Stimulated activated naive CD8-positive, alpha-beta T cell treated with anti-CD3 and anti-CD28 coated beads, Interleukin-15, Interleukin-2, amounts not matched to agents 100 U/mL and 50 U/mL, for 24 hours (primary cell): ENCODE measurements around the gene URAD.
"Not testable (repeated sequence)": the region's sequence is repeated elsewhere in the genome, so short reads cannot be mapped to it uniquely, and the experiment has no call there.

Experiments used
- ATAC-seq: fragments of 150-1000 bp; cut with Tn5 transposase; one replicate; pipeline ENCODE4 v1.10.0; 2021
- DNase-seq: peaks from one replicate; pipeline ENCODE4 v3.0.0; 2021

The URAD gene, protein sequence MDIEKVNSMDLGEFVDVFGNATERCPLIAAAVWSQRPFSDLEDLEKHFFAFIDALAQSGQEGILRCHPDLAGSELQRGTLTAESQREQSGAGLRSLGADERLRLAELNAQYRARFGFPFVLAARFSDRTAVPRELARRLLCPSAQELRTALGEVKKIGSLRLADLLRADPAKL

GRCh38 chr13:27988520-27988919 is at the start of gene URAD:
Gene URAD, minus strand, starts transcription at chr13:27988693. Its CDS starts 56 bp downstream, at chr13:27988637.
- no peak for DNase-seq
- ATAC-seq, result no peak

- DNase-seq, result no peak
- peak; percentile 67 for ATAC-seq
These were observed 48.9 kb upstream of the URAD start for GRCh38 chr13:28037399-28037798.

GRCh38 chr13:28035146-28035782 is 46.8 kb upstream of the URAD start:
- DNase-seq, result no peak
- ATAC-seq, result no peak

DNA sequence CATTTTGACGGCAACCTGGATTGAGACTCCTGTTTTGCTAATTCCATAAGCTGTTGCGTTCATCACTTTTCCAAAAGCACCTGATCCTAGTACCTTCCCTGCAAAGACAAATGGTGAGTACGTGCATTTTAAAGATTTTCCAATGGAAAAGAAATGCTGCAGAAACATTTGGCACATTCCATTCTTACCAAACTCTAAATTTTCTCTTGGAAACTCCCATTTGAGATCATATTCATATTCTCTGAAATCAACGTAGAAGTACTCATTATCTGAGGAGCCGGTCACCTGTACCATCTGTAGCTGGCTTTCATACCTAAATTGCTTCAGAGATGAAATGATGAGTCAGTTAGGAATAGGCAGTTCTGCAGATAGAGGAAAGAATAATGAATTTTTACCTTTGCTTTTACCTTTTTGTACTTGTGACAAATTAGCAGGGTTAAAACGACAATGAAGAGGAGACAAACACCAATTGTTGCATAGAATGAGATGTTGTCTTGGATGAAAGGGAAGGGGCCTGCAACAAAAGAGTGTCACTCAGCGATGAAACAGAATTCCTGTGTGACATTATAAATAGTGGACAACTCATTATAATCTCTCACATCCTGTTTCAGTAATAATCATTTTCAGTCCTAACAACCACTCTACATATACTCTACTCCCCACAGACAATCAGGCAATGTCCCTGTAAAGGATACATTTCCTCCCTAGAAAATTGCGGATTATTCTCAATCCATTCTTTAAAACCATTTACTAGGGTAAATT is 45.6 kb upstream of the URAD start:
- no peak for ATAC-seq
- DNase-seq, result no peak

- DNase-seq, result not testable (repeated sequence)
These were observed 43.9 kb upstream of the URAD start for GRCh38 chr13:28032438-28032837.

GRCh38 chr13:28031896-28032288 is 43.4 kb upstream of the URAD start:
- no peak for DNase-seq

More at GRCh38 chr13:28032438-28032837, 43.9 kb upstream of the URAD start:
- peak; percentile 33 for ATAC-seq

DNA sequence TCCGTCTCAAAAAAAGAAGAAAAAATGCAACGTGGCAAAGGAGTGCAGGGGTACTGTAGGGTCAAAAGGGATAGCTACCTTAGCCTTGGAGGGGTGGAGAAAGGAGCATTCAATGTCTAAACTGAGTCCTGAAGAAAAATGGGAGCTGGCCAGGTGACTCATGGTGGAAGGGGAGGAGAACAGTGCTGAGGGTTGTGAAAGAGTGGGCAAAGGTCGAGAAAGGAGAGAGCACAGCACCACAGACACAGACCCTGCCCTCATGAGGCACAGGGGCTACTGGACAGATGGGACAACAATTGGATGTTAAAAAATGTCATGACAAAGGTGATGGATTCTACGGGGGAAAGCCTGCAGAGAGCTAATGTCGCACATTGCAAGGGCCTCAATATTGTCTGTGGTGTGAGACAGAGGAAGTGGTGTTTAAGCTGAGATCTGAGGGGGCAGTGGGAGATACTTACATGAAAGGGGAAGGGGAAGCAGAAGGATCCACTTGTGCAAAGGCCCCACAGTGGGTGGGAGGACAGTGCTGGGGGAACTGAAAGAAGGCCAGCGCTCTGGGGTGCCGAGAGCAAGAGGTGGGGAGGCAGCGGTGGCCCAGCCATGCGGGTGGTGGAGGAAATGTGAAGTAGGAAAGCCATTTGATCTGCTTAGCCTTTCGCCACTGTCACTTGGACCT is 42.9 kb upstream of the URAD start:
- no peak for DNase-seq
- ATAC-seq, result no peak

More at GRCh38 chr13:28031896-28032288, 43.4 kb upstream of the URAD start:
- ATAC-seq, result no peak

DNA sequence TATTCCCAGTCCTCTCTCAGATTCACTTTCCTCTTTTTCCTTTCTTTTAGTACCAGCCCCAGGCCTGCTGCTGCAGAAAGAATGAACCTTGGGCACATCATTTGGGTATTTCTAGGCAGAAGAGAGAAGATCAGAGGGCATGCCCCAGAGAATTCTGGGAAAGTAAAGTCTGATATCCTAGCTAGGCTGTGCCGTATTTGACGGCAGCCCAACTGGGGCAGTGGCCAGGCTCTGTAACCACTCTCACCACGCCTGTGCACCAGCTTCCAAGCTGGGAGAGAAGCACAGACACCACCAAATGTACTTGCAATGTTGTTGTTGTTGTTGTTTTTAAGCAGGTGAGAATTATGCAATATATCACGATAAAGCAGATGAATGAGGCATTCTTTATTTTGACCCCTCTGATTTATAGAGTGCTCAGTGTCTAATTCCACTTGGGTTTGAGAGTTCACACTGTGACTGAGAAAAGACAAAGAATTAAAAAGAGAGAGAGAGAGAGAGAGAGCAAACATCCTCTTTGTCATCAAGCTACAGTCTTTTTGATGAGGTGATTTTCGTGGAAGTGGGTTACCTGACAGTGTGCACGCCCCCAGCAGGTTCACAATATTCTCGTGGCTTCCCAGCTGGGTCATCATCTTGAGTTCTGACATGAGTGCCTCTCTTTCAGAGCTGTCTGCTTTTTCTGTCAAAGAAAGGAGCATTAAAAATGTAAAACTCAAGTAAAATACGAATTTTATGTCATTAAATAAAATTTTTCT is 39.3 kb upstream of the URAD start:
- ATAC-seq (no peak), DNase-seq (no peak)

DNA sequence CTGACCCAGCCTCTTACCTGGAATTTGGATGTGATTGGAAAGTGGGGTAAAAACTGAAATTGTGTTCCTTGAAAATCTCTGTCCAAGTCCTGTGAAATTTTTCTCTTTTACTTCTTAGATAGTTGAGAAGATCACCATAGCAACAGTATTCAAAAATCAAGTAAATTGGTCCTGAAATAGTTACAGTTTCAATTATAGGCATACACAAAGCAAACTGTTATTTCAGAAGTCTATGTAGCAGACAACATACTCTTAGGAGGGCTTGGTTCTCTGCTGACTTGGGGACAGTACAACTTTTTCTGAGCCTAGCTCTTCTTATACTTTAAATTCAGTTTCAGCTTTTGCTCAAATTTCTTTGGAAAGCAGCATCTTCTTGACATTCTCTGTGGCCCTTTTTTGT is 38.6 kb upstream of the URAD start:
- DNase-seq (no peak), ATAC-seq (no peak)

- ATAC-seq, result no peak
These were observed 38.0 kb upstream of the URAD start for GRCh38 chr13:28026508-28026907.

DNA sequence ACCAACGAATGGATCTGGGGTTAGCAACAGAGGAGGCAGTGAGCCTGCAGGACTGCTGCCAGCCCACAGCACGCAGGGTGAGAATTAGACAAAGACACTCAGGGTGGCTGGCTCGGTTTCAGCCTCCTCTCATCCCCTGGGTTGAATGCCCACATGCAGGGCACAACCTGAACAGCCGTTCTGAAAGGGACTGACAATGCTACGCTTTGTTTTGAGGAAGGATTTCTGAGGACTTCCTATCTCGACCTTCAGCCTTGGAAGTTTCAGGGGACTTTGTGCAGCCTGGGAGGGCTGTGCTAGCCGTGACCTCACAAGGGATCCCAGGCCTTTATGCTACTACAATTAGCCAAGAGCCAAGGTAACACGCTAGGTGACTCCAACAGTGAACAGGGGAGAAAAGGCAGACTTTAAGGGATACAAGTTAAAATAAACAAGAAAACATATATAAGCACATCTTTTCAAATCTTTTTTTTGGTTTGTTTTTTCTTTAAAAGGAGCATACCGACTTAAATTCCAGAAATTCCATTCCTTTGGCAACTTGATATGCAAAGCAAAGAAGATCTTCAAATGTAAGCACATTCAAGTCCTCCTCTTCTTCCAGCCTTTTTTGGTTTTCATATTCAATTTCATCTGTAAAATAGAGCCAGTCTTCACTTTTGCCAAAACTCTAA is 34.5 kb upstream of the URAD start:
- ATAC-seq (no peak), DNase-seq (no peak)

More at GRCh38 chr13:28026508-28026907, 38.0 kb upstream of the URAD start:
- DNase-seq, result no peak

GRCh38 chr13:28014301-28014700 is 25.8 kb upstream of the URAD start:
- DNase-seq (no peak), ATAC-seq (no peak)

DNA sequence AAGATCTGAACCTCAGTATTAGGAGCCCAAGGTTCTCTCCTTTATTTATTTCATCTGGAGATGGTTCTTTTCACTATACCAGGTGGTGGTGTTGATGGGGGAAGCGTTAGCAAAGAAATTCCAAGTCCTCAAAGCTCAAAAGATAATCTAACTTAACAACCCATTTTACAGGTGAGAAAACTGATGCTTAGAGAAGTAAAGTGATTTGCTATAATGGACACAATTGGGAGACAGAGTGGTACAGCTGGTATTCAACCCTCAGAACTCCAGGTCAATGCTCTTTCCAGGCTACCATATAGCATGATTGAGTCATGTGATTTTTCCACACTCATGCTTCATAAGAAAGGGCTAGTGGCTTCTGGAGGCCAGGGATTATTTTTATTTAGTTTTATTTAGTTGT is 25.0 kb upstream of the URAD start:
- no peak for ATAC-seq

GRCh38 chr13:28012896-28013295 is 24.4 kb upstream of the URAD start:
- no peak for DNase-seq
- ATAC-seq, result peak; percentile 46

More for the DNA sequence above, 25.0 kb upstream of the URAD start:
- no peak for DNase-seq

DNA sequence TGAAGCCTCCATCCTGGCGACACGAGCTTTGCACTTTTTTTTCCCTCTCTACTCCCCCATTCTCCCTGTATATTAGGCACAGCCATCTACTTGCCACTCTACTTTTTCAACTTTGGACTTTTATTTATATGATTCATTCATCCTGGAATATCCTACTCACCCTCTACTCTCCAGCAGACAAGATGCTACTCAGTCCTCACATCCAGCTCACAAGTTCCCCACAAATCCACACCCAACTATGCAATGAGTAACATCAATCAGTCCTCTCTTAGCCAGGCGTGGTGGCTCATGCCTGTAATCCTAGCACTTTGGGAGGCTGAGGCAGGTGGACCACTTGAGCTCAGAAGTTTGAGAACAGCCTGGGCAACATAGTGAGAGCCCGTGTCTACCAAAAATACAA is 23.9 kb upstream of the URAD start:
- DNase-seq (no peak), ATAC-seq (no peak)

- ATAC-seq, result no peak
- DNase-seq, result no peak
These were observed 21.6 kb upstream of the URAD start for GRCh38 chr13:28010046-28010445.

- ATAC-seq, DNase-seq: not testable (repeated sequence)
These were observed 16.5 kb upstream of the URAD start for GRCh38 chr13:28005016-28005415.

DNA sequence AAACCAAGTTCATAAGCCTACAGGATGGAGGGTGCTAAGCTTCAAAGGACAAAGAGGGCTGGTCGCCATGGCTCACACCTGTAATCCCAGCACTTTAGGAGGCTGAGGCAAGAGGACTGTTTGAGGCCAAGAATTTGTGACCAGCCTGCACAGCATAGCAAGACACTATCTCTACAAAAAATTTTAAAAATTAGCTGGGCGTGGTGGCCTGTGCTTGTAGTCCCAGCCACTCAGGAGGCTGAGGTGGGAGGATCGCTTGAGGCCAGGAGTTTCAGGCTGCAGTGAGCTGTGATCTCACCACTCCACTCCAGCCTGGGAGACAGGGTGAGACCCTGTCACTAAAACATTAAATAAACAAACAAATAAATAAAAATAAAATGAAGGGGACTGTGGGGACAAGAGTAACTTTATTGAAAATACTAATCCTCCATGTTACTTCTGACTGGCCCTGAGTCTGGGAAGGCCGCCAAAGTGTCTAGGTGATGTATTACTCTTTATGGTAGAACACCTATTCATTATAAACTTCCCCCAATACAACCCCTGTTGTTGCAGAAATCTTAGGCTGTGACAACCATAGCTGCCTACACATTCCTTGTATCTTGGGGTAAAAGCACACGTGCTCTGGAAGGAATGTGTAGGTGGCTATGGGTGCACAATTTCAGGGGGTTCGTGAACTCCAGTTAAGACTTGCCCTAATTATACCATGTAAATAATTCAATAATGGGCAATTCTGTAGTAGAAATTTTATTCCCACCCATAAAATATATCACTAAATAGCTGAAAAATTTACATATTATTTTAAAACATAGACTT is 14.6 kb upstream of the URAD start:
- DNase-seq, result no peak
- no peak for ATAC-seq

GRCh38 chr13:28001837-28002473 is 13.5 kb upstream of the URAD start:
- ATAC-seq, result no peak
- DNase-seq, result no peak

GRCh38 chr13:28001049-28001448 is 12.6 kb upstream of the URAD start:
- ATAC-seq, result no peak
- no peak for DNase-seq
